Endothelial cell of umbilical vein (primary cell): Measurements from ENCODE around the gene RLF.

Source experiments
- CTCF ChIP-seq, 2 donors: IDR thresholded peaks; 1 replicate in 1 of 2; 2 replicates in 1 of 2; pipeline ENCODE4 v1.5.1; 2011; ENCODE audit warnings: low read length in 2 of 2, mild to moderate bottlenecking in 2 of 2, moderate library complexity in 2 of 2, control low read depth in 1 of 2, inconsistent platforms in 1 of 2, low read depth in 1 of 2; ENCODE audit not compliant: insufficient read depth in 1 of 2; ENCODE audit errors: extremely low read depth in 1 of 2
- EZH2 ChIP-seq: IDR thresholded peaks from 2 replicates; pipeline ENCODE4 v1.6.1; 2012; ENCODE audit warnings: borderline replicate concordance, low read depth, mild to moderate bottlenecking, moderate library complexity, low read length, inconsistent platforms; ENCODE audit not compliant: severe bottlenecking

DNA sequence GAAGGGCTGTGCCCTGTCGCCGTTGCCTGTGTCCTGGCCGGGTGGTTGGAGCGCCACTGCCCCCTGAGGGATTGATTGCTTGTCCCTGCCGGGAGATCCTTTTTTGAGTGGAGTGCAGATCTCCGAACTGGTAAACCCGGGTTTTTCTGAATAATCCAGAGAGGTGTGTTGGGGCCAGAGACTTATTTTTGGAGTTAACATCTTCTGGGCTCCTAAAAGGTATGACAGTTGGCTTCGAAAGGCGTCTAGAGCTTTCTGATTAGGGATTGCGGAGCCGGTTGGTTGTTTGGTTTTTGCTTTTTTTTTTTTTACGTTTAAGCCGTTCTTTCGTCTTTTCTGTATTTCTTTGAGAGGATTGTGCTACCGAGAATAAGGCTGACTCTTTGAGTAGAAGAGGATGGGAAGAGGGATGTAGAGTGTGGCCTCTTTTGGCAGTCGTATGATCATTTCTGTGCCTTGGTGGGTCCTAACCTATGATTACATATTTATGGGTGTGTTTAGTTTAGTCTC lies 756 bp downstream of the RLF start:
- peak in 1 of 2 donors; percentile 6 for TF ChIP-seq CTCF (IDR thresholded peaks at IDR 0.05; ENCODE audit: extremely low read depth in 1 of 2, insufficient read depth in 1 of 2, low read depth in 1 of 2, low read length in 2 of 2)
- TF ChIP-seq EZH2, result no peak
